ENCODE results near the gene UBE4A. TPM values are rescaled to one million over a fixed set of nuclear protein-coding genes. Genes with fewer than 3 reads are reported as not detected.
A peak's percentile ranks its signal among the peaks of the same experiment; 100 is the strongest.

The UBE4A gene
- total and polyA plus RNA-seq, 10 of the 15 experiments (the other 5 are each of a cell fraction or from before 2014, with no cell fraction given): 6.2 to 39.6 (median 30.3) TPM

DNA sequence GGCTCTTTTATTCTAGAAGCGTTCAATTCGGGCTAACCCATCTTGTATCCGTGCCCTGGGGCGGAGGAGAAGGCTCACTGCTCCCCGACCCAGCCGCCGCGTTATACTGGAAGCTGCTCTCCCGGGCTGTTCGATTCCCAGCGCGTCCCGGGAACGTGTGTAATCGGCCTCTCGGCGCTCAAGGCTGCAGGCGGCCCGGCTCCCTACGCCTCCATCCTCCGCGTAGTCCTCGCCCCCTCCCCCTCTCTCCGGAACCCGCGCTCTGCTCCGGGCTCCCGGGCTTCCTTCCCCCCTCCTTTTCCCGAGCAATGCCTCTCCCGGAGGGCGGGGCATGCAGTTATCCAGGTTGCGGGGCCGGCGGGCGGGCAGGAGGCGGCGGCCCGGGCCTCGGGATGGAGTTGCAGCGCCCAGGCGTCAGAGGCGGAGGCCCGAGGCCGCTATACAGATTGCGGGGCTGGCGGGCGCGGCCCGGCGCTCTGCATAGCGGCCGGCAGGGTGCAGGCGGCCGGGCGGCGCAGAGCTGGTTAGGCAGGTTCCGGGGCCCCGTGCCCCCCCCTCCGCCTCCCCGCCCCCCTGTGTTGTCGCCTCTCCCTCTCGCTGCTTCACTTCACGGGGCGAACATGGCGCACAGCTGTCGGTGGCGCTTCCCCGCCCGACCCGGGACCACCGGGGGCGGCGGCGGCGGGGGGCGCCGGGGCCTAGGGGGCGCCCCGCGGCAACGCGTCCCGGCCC lies 76.7 kb downstream of the UBE4A start, which contains the start of gene KMT2A (continued):
- TF ChIP-seq MYC (IDR thresholded peaks at IDR 0.05; ENCODE audit: insufficient read depth, insufficient read length, insufficient replicate concordance, low read length, severe bottlenecking): peak; percentile 68
- TF ChIP-seq RBBP5 (conservative IDR thresholded peaks at IDR 0.05): no peak
- TF ChIP-seq HCFC1 (IDR thresholded peaks at IDR 0.05; ENCODE audit: low read length): peak; percentile 87
- no peak for TF ChIP-seq RAD51 (IDR thresholded peaks at IDR 0.05)
- peak; percentile 43; the same call in 1 of the 2 replicates for TF ChIP-seq CBFB (IDR thresholded peaks at IDR 0.05; ENCODE audit: low read depth)
- peak; percentile 100 for TF ChIP-seq LARP7 (IDR thresholded peaks at IDR 0.05)
- TF ChIP-seq BRCA1 (IDR thresholded peaks at IDR 0.05; ENCODE audit: low read depth, low read length): no peak
- TF ChIP-seq, protein P1, sequence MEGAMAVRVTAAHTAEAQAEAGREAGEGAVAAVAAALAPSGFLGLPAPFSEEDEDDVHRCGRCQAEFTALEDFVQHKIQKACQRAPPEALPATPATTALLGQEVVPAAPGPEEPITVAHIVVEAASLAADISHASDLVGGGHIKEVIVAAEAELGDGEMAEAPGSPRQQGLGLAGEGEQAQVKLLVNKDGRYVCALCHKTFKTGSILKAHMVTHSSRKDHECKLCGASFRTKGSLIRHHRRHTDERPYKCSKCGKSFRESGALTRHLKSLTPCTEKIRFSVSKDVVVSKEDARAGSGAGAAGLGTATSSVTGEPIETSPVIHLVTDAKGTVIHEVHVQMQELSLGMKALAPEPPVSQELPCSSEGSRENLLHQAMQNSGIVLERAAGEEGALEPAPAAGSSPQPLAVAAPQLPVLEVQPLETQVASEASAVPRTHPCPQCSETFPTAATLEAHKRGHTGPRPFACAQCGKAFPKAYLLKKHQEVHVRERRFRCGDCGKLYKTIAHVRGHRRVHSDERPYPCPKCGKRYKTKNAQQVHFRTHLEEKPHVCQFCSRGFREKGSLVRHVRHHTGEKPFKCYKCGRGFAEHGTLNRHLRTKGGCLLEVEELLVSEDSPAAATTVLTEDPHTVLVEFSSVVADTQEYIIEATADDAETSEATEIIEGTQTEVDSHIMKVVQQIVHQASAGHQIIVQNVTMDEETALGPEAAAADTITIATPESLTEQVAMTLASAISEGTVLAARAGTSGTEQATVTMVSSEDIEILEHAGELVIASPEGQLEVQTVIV (IDR thresholded peaks at IDR 0.05; ENCODE audit: borderline replicate concordance, partially characterized antibody): peak; percentile 49
- no peak for TF ChIP-seq JUND (IDR thresholded peaks at IDR 0.05; ENCODE audit: low read depth, low read length)
